Endothelial cell (in vitro differentiated cells): Measurements from ENCODE around the gene TIMM10. TPM values are rescaled to one million over a fixed set of nuclear protein-coding genes. Genes with fewer than 3 reads are reported as not detected.
A peak's percentile ranks its signal among the peaks of the same experiment; 100 is the strongest.

Experiments used
- DNase-seq: peaks from one replicate; pipeline ENCODE4 v3.0.0; 2021; ENCODE audit warnings: low spot score
- H3K27ac Mint-ChIP-seq: one replicate; pipeline ENCODE4 v1.8.0; 2021; ENCODE audit warnings: mixed read lengths, inconsistent platforms; ENCODE audit not compliant: unreplicated experiment
- H3K27me3 Mint-ChIP-seq: one replicate; pipeline ENCODE4 v1.8.0; 2021; ENCODE audit warnings: mild to moderate bottlenecking, moderate library complexity, mixed read lengths, inconsistent platforms; ENCODE audit not compliant: unreplicated experiment
- H3K36me3 Mint-ChIP-seq: one replicate; pipeline ENCODE4 v1.8.0; 2021; ENCODE audit warnings: mild to moderate bottlenecking, low read depth, mixed read lengths, inconsistent platforms; ENCODE audit not compliant: unreplicated experiment
- H3K4me1 Mint-ChIP-seq: one replicate; pipeline ENCODE4 v1.8.0; 2021; ENCODE audit warnings: mild to moderate bottlenecking, mixed read lengths, inconsistent platforms; ENCODE audit not compliant: unreplicated experiment
- H3K4me3 Mint-ChIP-seq: one replicate; pipeline ENCODE4 v1.8.0; 2021; ENCODE audit warnings: mild to moderate bottlenecking, mixed read lengths, inconsistent platforms; ENCODE audit not compliant: unreplicated experiment
- H3K9me3 Mint-ChIP-seq: one replicate; pipeline ENCODE4 v1.8.0; 2021; ENCODE audit warnings: mixed read lengths, inconsistent platforms; ENCODE audit not compliant: unreplicated experiment
- total RNA-seq: library from RNA; stranded (reverse); fragmentation: NEBNext Ultra II Directional; extraction: Animal tissue kit (Norgen Biotek cat#: 25700); gene quantifications from one replicate; pipeline ENCODE4 v1.2.1, GENCODE V29; 2021; ENCODE audit not compliant: unreplicated experiment
- TF ChIP-seq, protein P1 (sequence below): fragments of 200-600 bp; sonication (generic); IDR thresholded peaks from one replicate; pipeline ENCODE4 v1.5.0; 2021; ENCODE audit warnings: antibody characterized with exemption; ENCODE audit not compliant: unreplicated experiment

Gene TIMM10
- total RNA-seq, 1 donor from 2014 or later = 60.2 TPM

DNA sequence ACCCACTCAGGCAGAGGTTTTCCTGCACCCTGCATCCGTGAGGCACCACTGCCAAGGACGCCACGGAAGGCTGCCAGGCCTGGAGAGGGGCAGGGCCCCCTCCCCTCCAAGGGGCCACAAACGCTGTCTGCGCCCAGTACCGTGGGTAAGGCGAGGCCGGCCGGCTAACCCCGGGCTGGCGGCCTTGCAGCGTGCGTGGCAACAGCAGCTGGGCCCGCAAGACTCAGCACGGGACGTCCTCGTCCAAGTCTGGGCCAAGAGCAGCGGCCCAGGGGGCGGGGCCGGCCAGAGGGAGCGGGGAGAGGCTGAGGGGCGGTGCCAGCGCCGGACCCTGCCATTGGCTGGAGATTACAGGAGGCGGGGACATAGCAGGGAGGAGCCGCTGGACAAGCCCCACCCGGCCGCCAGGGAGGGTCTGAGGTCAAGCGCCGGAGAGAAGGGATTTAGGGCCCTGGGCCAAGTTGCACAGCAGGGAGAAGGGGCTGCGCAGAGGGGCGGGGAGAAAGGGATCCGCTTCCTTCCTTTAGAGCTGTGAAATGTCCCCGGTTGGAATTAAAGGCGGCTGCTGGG, 31.1 kb downstream of the TIMM10 start:
- Mint-ChIP-seq H3K36me3 (peaks cover 11% of the 10 kb centered on the region), H3K4me3 (peak overlapping the region; percentile 81), H3K4me1 (peaks cover 9% of the 10 kb centered on the region), H3K9me3 (no peaks in the 10 kb centered on the region), H3K27me3 (peaks cover 4% of the 10 kb centered on the region), H3K27ac (no peak overlapping the region)
- TF ChIP-seq, protein P1, sequence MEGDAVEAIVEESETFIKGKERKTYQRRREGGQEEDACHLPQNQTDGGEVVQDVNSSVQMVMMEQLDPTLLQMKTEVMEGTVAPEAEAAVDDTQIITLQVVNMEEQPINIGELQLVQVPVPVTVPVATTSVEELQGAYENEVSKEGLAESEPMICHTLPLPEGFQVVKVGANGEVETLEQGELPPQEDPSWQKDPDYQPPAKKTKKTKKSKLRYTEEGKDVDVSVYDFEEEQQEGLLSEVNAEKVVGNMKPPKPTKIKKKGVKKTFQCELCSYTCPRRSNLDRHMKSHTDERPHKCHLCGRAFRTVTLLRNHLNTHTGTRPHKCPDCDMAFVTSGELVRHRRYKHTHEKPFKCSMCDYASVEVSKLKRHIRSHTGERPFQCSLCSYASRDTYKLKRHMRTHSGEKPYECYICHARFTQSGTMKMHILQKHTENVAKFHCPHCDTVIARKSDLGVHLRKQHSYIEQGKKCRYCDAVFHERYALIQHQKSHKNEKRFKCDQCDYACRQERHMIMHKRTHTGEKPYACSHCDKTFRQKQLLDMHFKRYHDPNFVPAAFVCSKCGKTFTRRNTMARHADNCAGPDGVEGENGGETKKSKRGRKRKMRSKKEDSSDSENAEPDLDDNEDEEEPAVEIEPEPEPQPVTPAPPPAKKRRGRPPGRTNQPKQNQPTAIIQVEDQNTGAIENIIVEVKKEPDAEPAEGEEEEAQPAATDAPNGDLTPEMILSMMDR = no peak
- peak; percentile 94 for DNase-seq

DNA sequence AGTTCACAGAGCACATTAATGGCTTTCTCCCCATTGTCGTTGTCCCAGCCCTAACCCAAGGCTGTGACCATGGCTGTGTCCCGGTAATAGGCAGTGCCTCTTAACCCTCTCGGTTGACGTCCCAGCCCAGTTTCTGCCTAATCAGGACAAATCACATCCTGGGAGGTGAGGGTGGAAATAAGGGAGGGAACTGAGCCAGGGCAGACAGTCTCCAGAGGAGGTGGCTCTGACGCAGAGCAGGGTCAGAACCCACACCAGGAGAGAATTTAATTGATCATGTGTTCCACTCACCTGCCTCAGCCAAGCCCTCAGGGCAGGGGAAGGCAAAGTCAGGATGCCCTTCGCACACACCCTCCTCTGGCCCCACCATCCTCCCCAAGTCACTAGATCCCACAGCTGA, 32.0 kb downstream of the TIMM10 start:
- H3K4me3 Mint-ChIP-seq = peak overlapping the region; percentile 31
- no peak for DNase-seq
- H3K4me1 Mint-ChIP-seq = peaks cover 9% of the 10 kb centered on the region
- peaks cover 4% of the 10 kb centered on the region for H3K27me3 Mint-ChIP-seq
- no peak overlapping the region for H3K27ac Mint-ChIP-seq
- TF ChIP-seq, protein P1 = no peak
- H3K9me3 Mint-ChIP-seq = no peaks in the 10 kb centered on the region
- H3K36me3 Mint-ChIP-seq = peaks cover 11% of the 10 kb centered on the region

DNA sequence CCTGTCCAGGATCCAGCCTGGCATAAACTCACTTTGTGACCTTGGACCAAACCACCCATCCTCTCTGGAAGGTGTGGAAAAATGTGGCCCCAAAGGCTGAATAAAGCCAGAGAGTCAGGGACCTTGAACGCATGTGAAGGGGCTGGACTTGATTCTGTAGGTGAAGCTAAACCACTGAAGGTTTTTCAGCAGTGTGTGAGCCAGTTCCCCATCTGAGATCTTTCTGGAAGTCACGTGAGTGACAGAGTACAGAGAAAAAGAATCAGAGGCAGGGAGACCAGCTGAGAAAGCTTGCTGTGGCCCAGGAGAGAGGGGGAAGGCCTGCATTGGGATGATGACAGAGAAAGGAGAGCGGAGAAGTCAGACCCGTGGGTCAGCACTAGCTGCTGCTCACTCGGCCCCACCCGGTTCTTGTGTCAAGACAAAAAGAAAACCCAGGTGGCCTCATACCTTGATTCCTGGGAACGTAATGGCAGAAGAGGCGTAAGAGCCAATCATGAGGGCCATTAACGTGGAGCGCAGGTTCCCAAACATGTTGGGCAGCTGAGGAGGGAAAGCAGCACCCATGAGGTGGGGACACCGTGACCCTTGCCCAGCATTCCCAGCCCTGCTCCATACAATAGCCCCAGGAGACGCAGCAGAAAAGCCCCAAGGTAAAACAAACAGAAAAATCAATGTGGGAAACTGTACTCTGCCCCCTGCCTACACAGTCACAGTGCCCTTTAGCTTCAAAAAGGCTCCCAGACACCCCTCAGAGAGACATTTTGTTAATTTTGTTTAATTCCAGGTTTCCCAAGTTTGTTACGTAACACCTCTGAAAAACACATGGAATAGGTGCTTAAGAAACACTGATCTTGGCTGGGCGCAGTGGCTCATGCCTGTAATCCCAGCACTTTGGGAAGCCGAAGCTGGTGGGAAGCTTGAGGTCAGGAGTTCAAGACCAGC, 33.0 kb downstream of the TIMM10 start:
- peaks cover 4% of the 10 kb centered on the region for H3K27me3 Mint-ChIP-seq
- TF ChIP-seq, protein P1 = no peak
- H3K4me3 Mint-ChIP-seq = no peak overlapping the region
- peaks cover 9% of the 10 kb centered on the region for H3K4me1 Mint-ChIP-seq
- H3K27ac Mint-ChIP-seq = no peak overlapping the region
- no peak for DNase-seq
- H3K9me3 Mint-ChIP-seq = no peaks in the 10 kb centered on the region
- H3K36me3 Mint-ChIP-seq = peaks cover 11% of the 10 kb centered on the region

DNA sequence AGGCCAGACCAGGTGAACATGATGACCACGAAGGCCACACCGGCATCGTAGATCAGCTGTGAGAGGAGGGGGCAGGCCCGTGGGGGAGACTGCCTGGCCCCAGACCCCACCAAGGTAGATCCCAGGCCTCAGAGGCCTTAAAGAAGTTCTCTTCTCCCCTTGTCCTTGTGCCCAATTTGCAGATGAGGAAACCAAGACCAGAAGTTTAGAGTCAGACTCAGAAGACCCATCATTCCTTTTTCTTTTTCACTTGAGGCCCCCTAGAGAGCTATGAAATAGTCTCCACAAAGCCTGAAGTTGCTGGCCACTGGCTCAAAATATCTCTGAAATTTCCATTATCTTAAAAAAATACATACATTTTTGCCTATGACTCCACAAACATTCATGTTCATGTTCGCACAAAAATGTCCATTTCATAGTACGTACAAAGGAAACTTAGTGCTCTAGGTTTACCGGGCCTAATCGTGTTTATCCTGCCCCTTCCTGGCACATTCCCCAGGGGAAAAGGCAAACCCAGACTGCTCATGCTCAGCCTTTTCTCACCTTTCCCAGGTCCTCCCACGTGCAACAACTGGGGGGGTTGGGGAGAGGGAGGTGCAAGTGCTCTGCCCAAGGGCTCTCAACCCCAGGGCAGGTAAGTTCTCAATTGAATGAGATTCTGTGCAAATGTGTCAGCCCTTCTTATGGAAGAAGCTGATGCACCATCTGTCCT, 34.3 kb downstream of the TIMM10 start:
- peaks cover 8% of the 10 kb centered on the region for H3K36me3 Mint-ChIP-seq
- TF ChIP-seq, protein P1 = no peak
- no peak for DNase-seq
- no peak overlapping the region for H3K4me3 Mint-ChIP-seq
- no peak overlapping the region for H3K27ac Mint-ChIP-seq
- H3K9me3 Mint-ChIP-seq = no peaks in the 10 kb centered on the region
- peaks cover 9% of the 10 kb centered on the region for H3K4me1 Mint-ChIP-seq
- H3K27me3 Mint-ChIP-seq = peaks cover 4% of the 10 kb centered on the region
